RKO (cell line): ENCODE data around the gene ZBTB7B.

Experiments used
- DNase-seq: peaks from one replicate; pipeline ENCODE4 v3.0.0-alpha.2; 2016; ENCODE audit warnings: low spot score

Gene ZBTB7B

GRCh38 chr1:155061381-155062150 lies 59.0 kb downstream of the ZBTB7B start:
- DNase-seq = peak; percentile 88

GRCh38 chr1:155062151-155062686 lies 59.6 kb downstream of the ZBTB7B start:
- no peak for DNase-seq

- DNase-seq = no peak
These were observed 60.3 kb downstream of the ZBTB7B start for GRCh38 chr1:155062702-155063411.

- peak; percentile 91 for DNase-seq
These were observed 61.0 kb downstream of the ZBTB7B start, which contains the start of gene EFNA4 for GRCh38 chr1:155063550-155064110. EFNA4 (plus strand) TSS chr1:155063740; CDS start chr1:155063824, 84 bp downstream.

DNA sequence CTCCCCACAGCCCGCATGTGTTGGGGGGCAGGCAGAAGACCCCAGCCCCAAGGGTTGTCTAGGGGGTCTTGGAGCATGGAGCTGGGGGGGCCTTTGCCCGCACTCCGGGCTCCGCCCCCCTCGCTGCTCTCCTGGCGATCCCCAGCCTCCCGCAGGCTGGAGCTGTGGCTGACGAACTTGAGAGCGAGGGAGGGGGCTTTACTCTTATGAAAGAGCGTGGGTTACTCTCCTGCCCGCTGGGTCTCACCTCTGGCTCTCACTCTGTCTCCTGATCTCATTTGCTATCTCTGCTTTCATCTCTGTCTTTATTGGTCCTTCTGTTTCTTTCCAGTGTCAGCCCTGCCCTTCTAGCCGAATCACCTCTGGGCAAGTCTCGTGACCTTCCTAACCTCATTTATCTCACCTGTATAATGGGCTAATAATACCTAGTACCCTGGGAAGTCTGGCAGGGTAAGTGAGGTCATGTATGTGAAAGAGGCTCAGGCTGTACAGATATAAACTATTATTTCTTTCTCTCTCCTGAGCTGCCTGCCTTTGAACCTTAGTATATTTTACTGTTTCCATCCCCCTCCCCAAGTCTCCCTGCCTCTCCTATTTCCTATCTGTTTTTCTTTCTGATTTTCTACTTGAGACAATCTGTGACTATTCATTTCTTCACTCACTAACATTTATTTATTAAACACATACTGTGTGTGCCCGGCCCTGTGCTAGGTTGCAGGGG lies 61.7 kb downstream of the ZBTB7B start:
- DNase-seq = peak; percentile 61

- DNase-seq = no peak
These were observed 62.3 kb downstream of the ZBTB7B start for GRCh38 chr1:155064832-155065429.

DNA sequence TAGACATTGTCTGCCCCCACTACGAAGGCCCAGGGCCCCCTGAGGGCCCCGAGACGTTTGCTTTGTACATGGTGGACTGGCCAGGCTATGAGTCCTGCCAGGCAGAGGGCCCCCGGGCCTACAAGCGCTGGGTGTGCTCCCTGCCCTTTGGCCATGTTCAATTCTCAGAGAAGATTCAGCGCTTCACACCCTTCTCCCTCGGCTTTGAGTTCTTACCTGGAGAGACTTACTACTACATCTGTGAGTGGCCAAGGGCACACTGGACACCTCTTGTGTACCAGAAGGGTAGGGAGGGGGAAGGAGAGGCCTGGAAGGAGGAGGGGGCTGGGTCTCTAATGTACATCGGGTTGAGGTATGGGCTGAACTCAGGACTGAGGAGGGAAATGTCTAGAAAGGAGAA lies 64.2 kb downstream of the ZBTB7B start:
- no peak for DNase-seq
